AG10803 (cell line): ENCODE data around the gene PMIS2.

Experiments
- DNase-seq: peaks from one replicate; pipeline ENCODE4 v3.0.0; 2010; ENCODE audit warnings: low read depth
- H3K4me3 ChIP-seq: 2 replicates; pipeline ENCODE4 v1.5.1; 2011; ENCODE audit warnings: mild to moderate bottlenecking, low read length, control low read depth
- TF ChIP-seq, protein P1 (sequence below): conservative IDR thresholded peaks from 2 replicates; pipeline ENCODE4 v1.5.1; 2011; ENCODE audit warnings: mild to moderate bottlenecking, low read length, control low read depth, inconsistent platforms

The PMIS2 gene

GRCh38 chr19:35609851-35610353, 23.9 kb downstream of the PMIS2 start:
- TF ChIP-seq, protein P1, sequence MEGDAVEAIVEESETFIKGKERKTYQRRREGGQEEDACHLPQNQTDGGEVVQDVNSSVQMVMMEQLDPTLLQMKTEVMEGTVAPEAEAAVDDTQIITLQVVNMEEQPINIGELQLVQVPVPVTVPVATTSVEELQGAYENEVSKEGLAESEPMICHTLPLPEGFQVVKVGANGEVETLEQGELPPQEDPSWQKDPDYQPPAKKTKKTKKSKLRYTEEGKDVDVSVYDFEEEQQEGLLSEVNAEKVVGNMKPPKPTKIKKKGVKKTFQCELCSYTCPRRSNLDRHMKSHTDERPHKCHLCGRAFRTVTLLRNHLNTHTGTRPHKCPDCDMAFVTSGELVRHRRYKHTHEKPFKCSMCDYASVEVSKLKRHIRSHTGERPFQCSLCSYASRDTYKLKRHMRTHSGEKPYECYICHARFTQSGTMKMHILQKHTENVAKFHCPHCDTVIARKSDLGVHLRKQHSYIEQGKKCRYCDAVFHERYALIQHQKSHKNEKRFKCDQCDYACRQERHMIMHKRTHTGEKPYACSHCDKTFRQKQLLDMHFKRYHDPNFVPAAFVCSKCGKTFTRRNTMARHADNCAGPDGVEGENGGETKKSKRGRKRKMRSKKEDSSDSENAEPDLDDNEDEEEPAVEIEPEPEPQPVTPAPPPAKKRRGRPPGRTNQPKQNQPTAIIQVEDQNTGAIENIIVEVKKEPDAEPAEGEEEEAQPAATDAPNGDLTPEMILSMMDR = no peak
- H3K4me3 ChIP-seq = no peak overlapping the region
- DNase-seq = no peak

DNA sequence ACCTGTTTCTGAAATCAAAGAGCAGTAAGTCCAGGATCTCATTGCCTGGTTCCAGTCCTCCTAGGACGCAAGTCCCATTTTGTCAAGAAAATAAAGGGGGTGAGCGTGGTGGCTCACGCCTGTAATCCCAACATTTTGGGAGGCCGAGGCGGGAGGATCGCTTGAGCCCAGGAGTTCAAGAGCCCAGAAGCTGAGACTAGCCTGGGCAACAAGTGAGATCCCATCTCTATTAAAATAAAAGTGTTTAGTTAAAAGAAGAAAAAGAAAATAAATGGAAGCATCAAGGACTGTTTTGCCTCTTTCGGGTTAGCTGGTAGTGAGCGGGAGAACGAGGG, 26.2 kb downstream of the PMIS2 start:
- DNase-seq = no peak
- peak overlapping the region; percentile 89 for H3K4me3 ChIP-seq
- TF ChIP-seq, protein P1 = no peak

DNA sequence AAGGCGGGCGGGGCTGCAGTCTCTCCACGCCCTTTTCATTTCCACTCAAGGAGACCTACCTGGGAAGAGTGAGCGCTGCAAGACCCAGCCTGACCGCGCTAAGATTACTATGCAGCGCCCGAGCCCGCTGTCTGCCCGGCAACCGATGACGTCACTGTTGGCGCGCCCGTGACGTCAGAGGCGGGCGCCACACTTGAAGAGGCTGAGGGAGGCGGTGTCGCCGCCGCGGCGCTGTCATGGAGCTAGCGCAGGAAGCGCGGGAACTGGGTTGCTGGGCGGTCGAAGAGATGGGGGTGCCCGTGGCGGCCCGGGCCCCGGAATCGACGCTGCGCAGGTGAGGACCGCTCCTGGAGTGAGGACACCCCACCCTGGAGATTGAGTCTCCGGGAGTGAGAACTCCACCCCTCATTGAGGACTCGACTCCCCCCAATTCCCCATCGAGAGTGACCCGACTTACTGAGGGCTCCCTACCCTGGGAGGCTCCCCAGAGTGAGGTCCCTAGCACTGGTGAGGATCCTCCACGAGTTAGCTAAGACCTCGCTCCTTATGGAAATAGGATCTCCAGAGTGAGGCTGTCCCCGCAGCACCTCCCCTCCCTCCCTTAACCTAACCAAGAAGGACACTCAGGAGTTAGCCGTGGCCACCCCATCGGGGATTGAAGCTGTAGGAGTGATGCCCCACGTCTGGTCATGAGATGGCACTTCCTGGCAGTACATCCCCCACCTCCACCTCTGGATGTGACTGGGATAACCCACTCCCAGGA, 26.8 kb downstream of the PMIS2 start, which contains the start of gene HAUS5:
HAUS5 (plus strand) TSS at position 177 of the 763 bp plus-strand sequence; CDS start at position 237, 60 bp downstream.
- H3K4me3 ChIP-seq = peak within 1 kb of the TSS; percentile 89

GRCh38 chr19:35613574-35613973, 27.6 kb downstream of the PMIS2 start:
- H3K4me3 ChIP-seq = no peak overlapping the region
- TF ChIP-seq, protein P1 = no peak
- no peak for DNase-seq

More for the DNA sequence above, 26.8 kb downstream of the PMIS2 start, which contains the start of gene HAUS5:
- DNase-seq = peak; percentile 85
- TF ChIP-seq, protein P1 = no peak; the same call in 1 of the 2 replicates

GRCh38 chr19:35615036-35615435, 29.1 kb downstream of the PMIS2 start:
- no peak for DNase-seq
- TF ChIP-seq, protein P1 = no peak
- H3K4me3 ChIP-seq = no peak overlapping the region

- H3K4me3 ChIP-seq = no peak overlapping the region
- TF ChIP-seq, protein P1 = no peak
- DNase-seq = no peak
Observed at GRCh38 chr19:35618857-35619256, 32.9 kb downstream of the PMIS2 start.

DNA sequence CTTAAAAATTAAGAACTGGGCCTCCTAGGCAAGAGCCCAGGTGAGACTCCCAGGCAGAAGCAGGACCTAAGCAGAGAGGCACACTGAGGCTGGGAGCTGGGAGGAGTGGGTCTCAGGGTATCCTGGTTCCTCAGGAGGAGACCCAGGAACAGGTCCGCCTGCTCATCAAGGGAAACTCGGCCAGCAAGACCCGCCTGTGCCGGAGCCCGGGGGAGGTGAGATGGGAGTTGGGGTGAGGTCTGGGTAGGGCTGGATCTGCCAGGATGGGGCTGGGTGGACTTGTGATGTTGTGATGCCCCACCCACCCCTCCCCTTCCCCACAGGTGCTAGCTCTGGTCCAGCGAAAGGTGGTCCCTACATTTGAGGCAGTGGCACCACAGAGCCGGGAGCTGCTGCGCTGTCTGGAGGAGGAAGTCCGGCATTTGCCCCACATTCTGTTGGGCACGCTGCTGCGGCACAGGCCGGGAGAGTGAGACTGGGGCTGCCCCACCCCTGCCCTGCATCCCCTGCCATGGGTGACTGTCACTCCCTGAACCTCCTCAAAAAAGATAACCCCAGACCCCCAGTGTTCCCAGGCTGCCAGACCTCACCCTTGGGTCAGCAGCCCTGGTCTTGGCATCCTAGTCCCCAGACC, 33.4 kb downstream of the PMIS2 start:
- no peak for DNase-seq
- TF ChIP-seq, protein P1 = no peak
- H3K4me3 ChIP-seq = no peak overlapping the region
